Sigmoid colon (tissue), 4 donors: ENCODE measurements around the gene KCNF1.

Experiments
- CTCF ChIP-seq, 4 experiments: fragments of 450-650 bp in 3 of 4; fragments of 200-600 bp in 1 of 4; IDR thresholded peaks; one replicate each; pipeline ENCODE4 v1.5.1; 2016 to 2019; ENCODE audit warnings: antibody characterized with exemption in 4 of 4, mild to moderate bottlenecking in 3 of 4, moderate library complexity in 2 of 4
- EP300 ChIP-seq, 4 donors: sonication (generic); formaldehyde crosslinking; IDR thresholded peaks; one replicate each; pipeline ENCODE4 v1.6.1; 2017; ENCODE audit warnings: antibody characterized with exemption in 4 of 4
- POLR2A ChIP-seq, 2 donors: fragments of 450-650 bp; IDR thresholded peaks; one replicate each; pipeline ENCODE4 v1.6.1; 2016; ENCODE audit warnings: antibody characterized with exemption in 2 of 2, mild to moderate bottlenecking in 2 of 2, moderate library complexity in 2 of 2
- POLR2AphosphoS5 ChIP-seq, 4 donors: sonication (generic); formaldehyde crosslinking; IDR thresholded peaks; one replicate each; pipeline ENCODE4 v1.6.1; 2017; ENCODE audit warnings: antibody characterized with exemption in 4 of 4

DNA sequence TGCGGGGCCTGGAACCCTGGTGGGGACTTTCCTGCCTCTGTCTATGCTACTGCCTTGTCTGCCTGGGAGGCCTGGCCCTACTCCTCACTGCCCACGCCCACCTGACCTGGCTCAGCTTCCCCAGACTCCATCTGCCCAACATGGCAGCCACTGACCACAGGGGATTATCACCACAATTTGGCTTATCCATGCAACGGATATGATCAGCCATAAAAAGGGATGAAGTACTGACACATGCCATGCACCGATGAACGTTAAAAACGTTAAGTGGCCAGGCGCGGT is 5.9 kb upstream of the KCNF1 start:
- no peak for TF ChIP-seq POLR2A (IDR thresholded peaks at IDR 0.05)
- TF ChIP-seq EP300 (IDR thresholded peaks at IDR 0.05), result no peak
- TF ChIP-seq POLR2AphosphoS5 (IDR thresholded peaks at IDR 0.05), result no peak
- no peak for TF ChIP-seq CTCF (IDR thresholded peaks at IDR 0.05)
